Suprapubic skin (tissue), 3 donors: ENCODE data around the gene SCUBE3.

Experiments
- CTCF ChIP-seq, 2 donors: fragments of 200-600 bp in 1 of 2; fragments of 450-650 bp in 1 of 2; sonication (generic) in 1 of 2; IDR thresholded peaks; one replicate each; pipeline ENCODE4 v1.5.1; 2016 to 2019; ENCODE audit warnings: antibody characterized with exemption in 2 of 2, mild to moderate bottlenecking in 1 of 2, moderate library complexity in 1 of 2
- POLR2AphosphoS5 ChIP-seq, 3 donors: sonication (generic); formaldehyde crosslinking; IDR thresholded peaks; one replicate each; pipeline ENCODE4 v1.6.1; 2017; ENCODE audit warnings: antibody characterized with exemption in 3 of 3

DNA sequence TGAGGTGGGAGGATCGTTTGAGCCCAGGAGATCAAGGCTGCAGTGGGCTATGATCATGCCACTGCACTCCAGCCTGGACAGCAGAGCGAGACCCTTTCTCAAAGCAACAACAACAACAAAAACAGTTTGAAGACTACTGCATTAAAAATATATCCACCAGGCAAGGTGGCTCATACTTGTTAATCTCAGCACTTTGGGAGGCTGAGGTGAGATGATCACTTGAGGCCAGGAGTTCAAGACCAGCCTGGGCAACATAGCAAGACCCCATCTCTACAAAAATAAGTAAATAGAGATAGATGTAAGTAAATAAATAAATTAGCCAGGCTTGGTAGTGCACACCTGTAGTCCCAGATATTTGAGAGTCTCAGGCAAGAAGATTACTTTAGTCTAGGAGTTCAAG, 58.2 kb downstream of the SCUBE3 start:
- TF ChIP-seq CTCF (IDR thresholded peaks at IDR 0.05) = no peak
- no peak for TF ChIP-seq POLR2AphosphoS5 (IDR thresholded peaks at IDR 0.05)
